Stomach (tissue), 9 donors: Measurements from ENCODE around the gene MORC1. TPM values are rescaled to one million over a fixed set of nuclear protein-coding genes. Genes with fewer than 3 reads are reported as not detected.

Experiments
- DNase-seq, 2 donors: peaks; one replicate each; pipeline versions ENCODE4 v3.0.0 to v3.0.0-alpha.2; 2013 to 2019
- H3K27ac ChIP-seq, 5 donors: fragments of 200-600 bp in 4 of 5; sonication (generic) in 4 of 5; one replicate each; pipeline ENCODE4 v1.5.1; 2013 to 2019; ENCODE audit warnings: mild to moderate bottlenecking in 1 of 5, moderate library complexity in 1 of 5
- H3K27me3 ChIP-seq, 3 donors: fragments of 200-600 bp; sonication (generic); one replicate each; pipeline ENCODE4 v1.5.1; 2017 to 2019; ENCODE audit warnings: mixed run types in 1 of 3
- H3K36me3 ChIP-seq, 4 donors: fragments of 200-600 bp; sonication (generic); 1 replicate in 3 of 4; 2 replicates in 1 of 4; pipeline ENCODE4 v1.5.1; 2016 to 2019
- H3K4me1 ChIP-seq, 4 donors: fragments of 200-600 bp; sonication (generic); one replicate each; pipeline ENCODE4 v1.5.1; 2016 to 2019
- H3K4me3 ChIP-seq, 4 donors: fragments of 200-600 bp; sonication (generic) in 3 of 4; one replicate each; pipeline ENCODE4 v1.5.1; 2016 to 2019; ENCODE audit warnings: mild to moderate bottlenecking in 1 of 4
- H3K9me3 ChIP-seq, 4 donors: fragments of 200-600 bp; sonication (generic); one replicate each; pipeline ENCODE4 v1.5.1; 2016 to 2019
- CTCF ChIP-seq, 7 experiments: fragments of 450-650 bp in 4 of 7; fragments of 200-600 bp in 3 of 7; sonication (generic) in 3 of 7; IDR thresholded peaks; one replicate each; pipeline ENCODE4 v1.5.1; 2016 to 2019; ENCODE audit warnings: antibody characterized with exemption in 7 of 7, control low read depth in 2 of 7, mild to moderate bottlenecking in 1 of 7
- EP300 ChIP-seq: sonication (generic); formaldehyde crosslinking; IDR thresholded peaks from one replicate; pipeline ENCODE4 v1.6.1; 2017; ENCODE audit warnings: antibody characterized with exemption
- POLR2A ChIP-seq, 4 donors: fragments of 450-650 bp; IDR thresholded peaks; one replicate each; pipeline ENCODE4 v1.6.1; 2016; ENCODE audit warnings: antibody characterized with exemption in 4 of 4, control low read depth in 2 of 4, mild to moderate bottlenecking in 1 of 4, moderate library complexity in 1 of 4
- POLR2AphosphoS5 ChIP-seq, 3 donors: sonication (generic); formaldehyde crosslinking; IDR thresholded peaks; one replicate each; pipeline ENCODE4 v1.6.1; 2016; ENCODE audit warnings: antibody characterized with exemption in 3 of 3
- WGBS, 5 donors: extraction: QIAGEN DNeasy Blood & Tissue Kit in 3 of 5; methylation state at CpG; one replicate each; pipeline versions ENCODE4 v1.1.5 to v1.1.7; 2013 to 2018; 5-methylcytosine and 5-hydroxymethylcytosine counted together
- intact Hi-C: fragments of 100-400 bp; cut with DNase I; formaldehyde crosslinking; loops from one replicate; pipeline ENCODE4 v1.15.1; 2023; ENCODE audit warnings: low total_unique reads
- polyA plus RNA-seq, 3 donors: library from polyadenylated mRNA; stranded (reverse); fragments of 200-250 nt; gene quantifications; one replicate each; pipeline ENCODE4 v1.2.3, GENCODE V29; 2013
- total RNA-seq, 5 donors: library from RNA; depleted of rRNA; stranded (reverse); fragments of >200 nt; gene quantifications; one replicate each; pipeline versions ENCODE4 v1.1.0 to v1.2.3, GENCODE V29; 2014 to 2016
- donor health status: healthy with polysubstance abuse.
- donor health status: Bipolar disorder and iron deficiency.
- donor health status: healthy.

MORC1 gene
- total and polyA plus RNA-seq, 8 donors, result not detected

DNA sequence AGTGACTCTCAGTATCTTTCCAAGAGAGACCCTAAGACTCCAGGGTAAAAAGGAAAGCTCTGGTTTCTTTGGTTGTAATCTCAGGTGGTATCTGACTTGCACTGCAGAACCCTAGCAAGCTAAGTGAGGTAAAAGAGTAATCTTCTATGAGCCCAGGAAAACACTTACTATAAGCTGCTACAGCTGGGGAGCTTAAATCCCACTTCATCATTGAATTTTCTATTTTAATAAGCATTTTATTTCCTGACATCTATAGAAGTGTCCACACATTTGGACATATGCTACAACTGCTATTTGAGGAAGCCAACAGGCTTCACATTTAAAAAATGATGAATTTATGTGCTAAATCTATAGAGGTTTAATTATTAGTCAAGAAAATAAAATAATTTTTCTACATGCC lies 91.1 kb downstream of the MORC1 start:
- Histone ChIP-seq H3K9me3 (no peaks in the 10 kb centered on the region), H3K36me3 (no peaks in the 10 kb centered on the region), H3K27me3 (no peaks in the 10 kb centered on the region), H3K27ac (no peak overlapping the region), H3K4me1 (no peaks in the 10 kb centered on the region), H3K4me3 (no peak overlapping the region)
- intact Hi-C loops, result no loop called here
- TF ChIP-seq POLR2AphosphoS5 (IDR thresholded peaks at IDR 0.05) (no peak), POLR2A (IDR thresholded peaks at IDR 0.05) (no peak), EP300 (no peak), CTCF (IDR thresholded peaks at IDR 0.05) (no peak)
- no peak for DNase-seq

- Histone ChIP-seq H3K27ac (no peak overlapping the region), H3K4me1 (no peaks in the 10 kb centered on the region), H3K27me3 (no peaks in the 10 kb centered on the region), H3K4me3 (no peak overlapping the region), H3K9me3 (no peaks in the 10 kb centered on the region), H3K36me3 (no peaks in the 10 kb centered on the region)
- TF ChIP-seq CTCF (IDR thresholded peaks at IDR 0.05), result no peak
- no peak for TF ChIP-seq POLR2AphosphoS5 (IDR thresholded peaks at IDR 0.05)
- no peak for TF ChIP-seq EP300
- no peak for TF ChIP-seq POLR2A (IDR thresholded peaks at IDR 0.05)
- intact Hi-C loops, result no loop called here
- no peak for DNase-seq
Observed at GRCh38 chr3:109025896-109026295, 92.0 kb downstream of the MORC1 start.

DNA sequence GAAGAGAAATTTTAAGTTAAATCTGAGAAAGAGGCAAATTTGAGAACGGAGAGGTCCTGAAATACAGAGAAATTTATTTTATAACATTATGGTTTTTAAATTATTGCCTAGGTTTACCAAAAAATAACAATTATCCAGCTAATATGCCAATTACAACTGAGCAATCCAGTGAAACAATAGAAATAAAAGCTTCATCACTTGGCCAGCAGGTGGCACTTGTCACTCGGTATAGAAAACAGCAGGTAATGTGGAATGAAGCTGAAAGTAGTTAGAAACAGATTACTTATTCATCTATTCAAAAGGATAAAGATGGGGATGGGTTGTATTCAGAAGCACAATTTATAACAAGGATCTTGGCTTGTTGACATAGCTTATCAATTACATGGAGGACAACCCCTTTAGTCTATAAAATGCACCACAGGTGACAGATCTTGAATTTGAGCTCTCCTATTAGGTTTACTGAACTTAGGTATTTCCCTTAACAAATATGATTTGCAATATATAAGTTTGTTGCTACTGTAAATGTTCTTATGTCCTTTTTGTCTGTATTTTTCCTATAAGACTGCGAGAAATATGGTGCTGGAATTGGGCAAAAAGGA lies 94.2 kb downstream of the MORC1 start:
- intact Hi-C loops, result no loop called here
- DNase-seq, result peak; percentile 32 to 81
- TF ChIP-seq CTCF (IDR thresholded peaks at IDR 0.05), result peak in 5 of 7 experiments; percentile 34 to 62 (median 49)
- no peak for TF ChIP-seq POLR2A (IDR thresholded peaks at IDR 0.05)
- Histone ChIP-seq H3K27ac (no peak overlapping the region), H3K4me1 (no peaks in the 10 kb centered on the region), H3K4me3 (no peak overlapping the region), H3K27me3 (no peaks in the 10 kb centered on the region), H3K36me3 (no peaks in the 10 kb centered on the region), H3K9me3 (no peaks in the 10 kb centered on the region)
- WGBS, 5 donors, result 30 to 36% (median 33%) methylated on average over 3 of the region's 3 CpGs

- DNase-seq, result no peak
- H3K4me3 ChIP-seq, result no peak overlapping the region
- intact Hi-C loops, result no loop called here
- no peak overlapping the region for H3K27ac ChIP-seq
- H3K36me3 ChIP-seq, result no peaks in the 10 kb centered on the region
- no peaks in the 10 kb centered on the region for H3K27me3 ChIP-seq
- H3K4me1 ChIP-seq, result no peaks in the 10 kb centered on the region
- WGBS, 5 donors, result 59 to 75% (median 67%) methylated on average over 1 of the region's 1 CpG
- no peaks in the 10 kb centered on the region for H3K9me3 ChIP-seq
- no peak for TF ChIP-seq EP300
- no peak for TF ChIP-seq POLR2A (IDR thresholded peaks at IDR 0.05)
- no peak for TF ChIP-seq POLR2AphosphoS5 (IDR thresholded peaks at IDR 0.05)
- no peak for TF ChIP-seq CTCF (IDR thresholded peaks at IDR 0.05)
Observed at GRCh38 chr3:109023167-109023566, 94.8 kb downstream of the MORC1 start.
